Fibroblast of lung (primary cell): ENCODE measurements around the gene RBM33. TPM values are rescaled to one million over a fixed set of nuclear protein-coding genes. Genes with fewer than 3 reads are reported as not detected.
"Not testable (repeated sequence)": the region's sequence is repeated elsewhere in the genome, so short reads cannot be mapped to it uniquely, and the experiment has no call there.

Experiments
- DNase-seq, 2 donors: peaks; one replicate each; pipeline versions ENCODE4 v3.0.0 to v3.0.0-alpha.2; 2010; ENCODE audit warnings: low read depth in 2 of 2
- H2AFZ ChIP-seq: 2 replicates; pipeline ENCODE4 v1.5.1; 2012; ENCODE audit warnings: low read length, control low read depth, inconsistent platforms
- H3K27ac ChIP-seq: 2 replicates; pipeline ENCODE4 v1.5.1; 2011; ENCODE audit warnings: low read length, control low read depth; ENCODE audit not compliant: insufficient read depth
- H3K27me3 ChIP-seq: 2 replicates; pipeline ENCODE4 v1.5.1; 2011; ENCODE audit warnings: mild to moderate bottlenecking, low read length; ENCODE audit not compliant: control insufficient read depth, insufficient read depth
- H3K36me3 ChIP-seq: 2 replicates; pipeline ENCODE4 v1.5.1; 2011; ENCODE audit warnings: low read length; ENCODE audit not compliant: control insufficient read depth, insufficient read depth
- H3K4me1 ChIP-seq: 2 replicates; pipeline ENCODE4 v1.5.1; 2011; ENCODE audit warnings: low read length; ENCODE audit not compliant: control insufficient read depth, insufficient read depth; ENCODE audit errors: extremely low read depth
- H3K4me2 ChIP-seq: 2 replicates; pipeline ENCODE4 v1.5.1; 2011; ENCODE audit warnings: low read length, control low read depth; ENCODE audit not compliant: insufficient read depth; ENCODE audit errors: extremely low read depth
- H3K4me3 ChIP-seq, 4 experiments: fragments of 200-600 bp in 1 of 4; sonication (generic) in 1 of 4; replicated peaks in 1 of 4; 2 replicates each; pipeline ENCODE4 v1.5.1; 2011 to 2016; ENCODE audit warnings: low read length in 4 of 4, low read depth in 3 of 4, mild to moderate bottlenecking in 3 of 4, control low read depth in 2 of 4, inconsistent platforms in 1 of 4, mixed read lengths in 1 of 4; ENCODE audit not compliant: insufficient read depth in 1 of 4; ENCODE audit errors: control extremely low read depth in 1 of 4
- H3K79me2 ChIP-seq: 2 replicates; pipeline ENCODE4 v1.5.1; 2012; ENCODE audit warnings: mild to moderate bottlenecking, low read length, inconsistent platforms; ENCODE audit not compliant: control insufficient read depth, insufficient read depth
- H3K9ac ChIP-seq: 2 replicates; pipeline ENCODE4 v1.5.1; 2011; ENCODE audit warnings: mild to moderate bottlenecking, low read length, control low read depth; ENCODE audit not compliant: insufficient read depth
- H3K9me3 ChIP-seq: 2 replicates; pipeline ENCODE4 v1.5.1; 2012; ENCODE audit warnings: low read depth, low read length; ENCODE audit not compliant: control insufficient read depth, insufficient read depth
- H4K20me1 ChIP-seq: 2 replicates; pipeline ENCODE4 v1.5.1; 2011; ENCODE audit warnings: low read length; ENCODE audit not compliant: control insufficient read depth, insufficient read depth; ENCODE audit errors: extremely low read depth
- CTCF ChIP-seq, 2 donors: IDR thresholded peaks in 1 of 2; conservative IDR thresholded peaks in 1 of 2; 1 replicate in 1 of 2; 2 replicates in 1 of 2; pipeline ENCODE4 v1.5.1; 2011 to 2012; ENCODE audit warnings: low read length in 2 of 2, control low read depth in 1 of 2, inconsistent platforms in 1 of 2, low read depth in 1 of 2, mild to moderate bottlenecking in 1 of 2
- EZH2 ChIP-seq: IDR thresholded peaks from 2 replicates; pipeline ENCODE4 v1.5.1; 2012; ENCODE audit warnings: low read length, control low read depth, mild to moderate bottlenecking; ENCODE audit errors: missing control alignments
- polyA plus RNA-seq, 2 donors: library from polyadenylated mRNA; depleted of rRNA in 1 of 2; stranded (reverse) in 1 of 2; unstranded in 1 of 2; fragments of >200 nt; gene quantifications; 2 replicates each; pipeline ENCODE4 v1.2.1, GENCODE V29; 2011 to 2012; ENCODE audit warnings: missing spikeins in 1 of 2
- total RNA-seq: library from RNA; depleted of rRNA; stranded (reverse); fragments of >200 nt; gene quantifications from 2 replicates; pipeline ENCODE4 v1.2.1, GENCODE V29; 2014

The RBM33 gene
- total and polyA plus RNA-seq, 2 donors (not counting 1 experiment from before 2014, with no cell fraction given): 6.9 to 33.2 TPM

- H3K4me3 ChIP-seq: no peak overlapping the region
- H3K9ac ChIP-seq: no peak overlapping the region
- H3K79me2 ChIP-seq: no peaks in the 10 kb centered on the region
- H2AFZ ChIP-seq: no peak overlapping the region
- DNase-seq: no peak
- H3K27me3 ChIP-seq: no peaks in the 10 kb centered on the region
- H4K20me1 ChIP-seq: no peaks in the 10 kb centered on the region
- H3K36me3 ChIP-seq: no peaks in the 10 kb centered on the region
- no peaks in the 10 kb centered on the region for H3K9me3 ChIP-seq
- no peak overlapping the region for H3K4me2 ChIP-seq
- H3K4me1 ChIP-seq: no peaks in the 10 kb centered on the region
- H3K27ac ChIP-seq: no peak overlapping the region
- no peak for TF ChIP-seq CTCF (conservative IDR thresholded peaks at IDR 0.05 in 1 of 2, IDR thresholded peaks at IDR 0.05 in 1 of 2; ENCODE audit: low read depth in 1 of 2, low read length in 2 of 2)
- TF ChIP-seq EZH2: no peak
Observed at GRCh38 chr7:155612658-155613057, 31.8 kb upstream of the RBM33 start.

GRCh38 chr7:155615085-155615484 is 29.4 kb upstream of the RBM33 start:
- H3K9me3 ChIP-seq, H4K20me1 ChIP-seq, H3K4me3 ChIP-seq, H3K4me2 ChIP-seq, H3K9ac ChIP-seq, H3K4me1 ChIP-seq, H2AFZ ChIP-seq, H3K27me3 ChIP-seq, H3K79me2 ChIP-seq, H3K27ac ChIP-seq, DNase-seq, H3K36me3 ChIP-seq: not testable (repeated sequence)

- Histone ChIP-seq H3K4me1 (no peaks in the 10 kb centered on the region), H3K4me2 (no peak overlapping the region), H3K27ac (no peak overlapping the region), H3K79me2 (no peaks in the 10 kb centered on the region), H3K9me3 (no peaks in the 10 kb centered on the region), H3K27me3 (no peaks in the 10 kb centered on the region), H3K9ac (no peak overlapping the region), H2AFZ (no peak overlapping the region), H4K20me1 (no peaks in the 10 kb centered on the region), H3K36me3 (no peaks in the 10 kb centered on the region), H3K4me3 (no peak overlapping the region)
- peak; percentile 27 to 45 for DNase-seq
- TF ChIP-seq EZH2 (no peak), CTCF (conservative IDR thresholded peaks at IDR 0.05 in 1 of 2, IDR thresholded peaks at IDR 0.05 in 1 of 2; ENCODE audit: low read depth in 1 of 2, low read length in 2 of 2) (no peak)
Observed at GRCh38 chr7:155618708-155619633, 25.5 kb upstream of the RBM33 start.
